ENCODE results near the gene CYFIP1. TPM values are rescaled to one million over a fixed set of nuclear protein-coding genes. Genes with fewer than 3 reads are reported as not detected.
A peak's percentile ranks its signal among the peaks of the same experiment; 100 is the strongest.

CYFIP1 gene
- polyA plus RNA-seq, 12 donors = 45.7 to 86.4 (median 54.5) TPM; not detected in 1

- DNase-seq = no peak
These were observed 87.8 kb downstream of the CYFIP1 start for GRCh38 chr15:22892333-22892732.

GRCh38 chr15:22891426-22892210 lies 88.5 kb downstream of the CYFIP1 start:
- no peak for DNase-seq

GRCh38 chr15:22890296-22890695 lies 89.9 kb downstream of the CYFIP1 start:
- no peak for DNase-seq

- no peak for DNase-seq
These were observed 90.9 kb downstream of the CYFIP1 start for GRCh38 chr15:22889146-22889818.

- DNase-seq = no peak
These were observed 91.9 kb downstream of the CYFIP1 start for GRCh38 chr15:22888120-22888859.

GRCh38 chr15:22887157-22887951 lies 92.8 kb downstream of the CYFIP1 start:
- DNase-seq = peak; percentile 15

GRCh38 chr15:22885120-22885519 lies 95.0 kb downstream of the CYFIP1 start:
- no peak for DNase-seq

- DNase-seq = no peak
These were observed 95.8 kb downstream of the CYFIP1 start for GRCh38 chr15:22884344-22884743.

GRCh38 chr15:22883196-22883595 lies 97.0 kb downstream of the CYFIP1 start:
- DNase-seq = no peak

GRCh38 chr15:22881739-22882440 lies 98.3 kb downstream of the CYFIP1 start:
- DNase-seq = no peak

- DNase-seq = no peak
These were observed 99.0 kb downstream of the CYFIP1 start for GRCh38 chr15:22880981-22881738.

- DNase-seq = no peak
These were observed 99.8 kb downstream of the CYFIP1 start for GRCh38 chr15:22880068-22880980.

- no peak for DNase-seq
These were observed 102.1 kb downstream of the CYFIP1 start for GRCh38 chr15:22878103-22878502.

- no peak for DNase-seq
These were observed 102.6 kb downstream of the CYFIP1 start for GRCh38 chr15:22877607-22878006.

GRCh38 chr15:22877117-22877516 lies 103.1 kb downstream of the CYFIP1 start:
- no peak for DNase-seq

GRCh38 chr15:22874966-22875365 lies 105.2 kb downstream of the CYFIP1 start:
- DNase-seq = no peak

- no peak for DNase-seq
These were observed 105.9 kb downstream of the CYFIP1 start for GRCh38 chr15:22874256-22874655.

- DNase-seq = no peak
These were observed 106.3 kb downstream of the CYFIP1 start for GRCh38 chr15:22873841-22874240.
